ENCODE data around the gene IFNG-AS1.

IFNG-AS1 gene

DNA sequence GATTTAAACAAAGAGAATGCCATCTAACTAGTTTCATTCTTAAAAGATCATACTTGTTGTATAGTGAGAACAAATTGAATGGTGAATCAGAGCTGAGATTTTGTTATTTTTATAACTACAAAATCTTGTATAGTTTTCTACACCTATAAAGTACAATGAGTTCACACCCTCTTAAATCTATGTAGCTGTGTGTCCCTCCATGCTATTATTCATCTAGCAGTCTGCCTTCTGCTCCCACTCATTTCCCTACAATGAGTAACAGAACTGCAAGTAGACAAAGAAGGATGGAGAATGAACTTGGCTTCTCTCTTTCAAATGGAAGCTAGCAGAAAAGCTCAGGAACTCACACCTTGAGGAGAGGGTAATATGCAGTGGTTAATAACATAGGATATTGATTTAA, 7.1 kb downstream of the IFNG-AS1 start:
- no peak for DNase-seq

DNA sequence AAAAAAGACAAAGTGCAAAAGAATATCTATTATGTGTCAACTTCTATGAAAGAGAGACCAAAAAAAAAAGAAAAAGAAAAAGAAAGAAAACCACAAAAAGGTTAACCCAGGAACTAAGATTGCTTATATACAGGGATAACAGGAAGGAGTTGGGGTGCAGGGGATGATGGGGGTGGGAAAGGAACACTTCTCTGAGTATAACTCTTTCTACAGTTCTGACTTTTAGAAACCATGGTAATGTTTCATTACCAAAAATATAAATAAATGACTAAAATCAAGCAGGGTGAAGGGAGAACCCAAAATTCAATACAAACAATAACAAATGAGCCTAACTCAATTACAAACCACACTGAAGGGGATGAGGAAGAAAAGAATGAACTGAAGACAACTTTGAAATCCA, 9.1 kb downstream of the IFNG-AS1 start:
- DNase-seq, result no peak

DNA sequence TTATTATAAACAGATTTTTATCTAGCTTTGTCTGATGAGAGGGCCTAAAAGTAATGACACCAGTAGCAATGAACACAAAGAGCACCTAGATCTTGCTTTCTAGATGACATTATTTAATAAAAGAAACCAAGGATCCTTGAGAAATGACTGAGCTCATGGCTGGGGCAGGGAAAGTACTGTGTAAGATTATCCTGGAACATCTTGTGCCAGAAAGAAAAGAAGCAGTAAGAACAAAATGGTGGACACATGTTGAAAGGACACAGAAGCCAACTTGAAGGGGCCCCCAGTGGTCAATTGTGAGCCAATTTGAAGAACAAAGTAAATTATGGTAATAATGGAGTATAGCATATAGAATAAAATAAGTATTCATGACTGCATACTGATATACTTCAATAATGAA, 10.0 kb downstream of the IFNG-AS1 start:
- DNase-seq, result no peak

DNA sequence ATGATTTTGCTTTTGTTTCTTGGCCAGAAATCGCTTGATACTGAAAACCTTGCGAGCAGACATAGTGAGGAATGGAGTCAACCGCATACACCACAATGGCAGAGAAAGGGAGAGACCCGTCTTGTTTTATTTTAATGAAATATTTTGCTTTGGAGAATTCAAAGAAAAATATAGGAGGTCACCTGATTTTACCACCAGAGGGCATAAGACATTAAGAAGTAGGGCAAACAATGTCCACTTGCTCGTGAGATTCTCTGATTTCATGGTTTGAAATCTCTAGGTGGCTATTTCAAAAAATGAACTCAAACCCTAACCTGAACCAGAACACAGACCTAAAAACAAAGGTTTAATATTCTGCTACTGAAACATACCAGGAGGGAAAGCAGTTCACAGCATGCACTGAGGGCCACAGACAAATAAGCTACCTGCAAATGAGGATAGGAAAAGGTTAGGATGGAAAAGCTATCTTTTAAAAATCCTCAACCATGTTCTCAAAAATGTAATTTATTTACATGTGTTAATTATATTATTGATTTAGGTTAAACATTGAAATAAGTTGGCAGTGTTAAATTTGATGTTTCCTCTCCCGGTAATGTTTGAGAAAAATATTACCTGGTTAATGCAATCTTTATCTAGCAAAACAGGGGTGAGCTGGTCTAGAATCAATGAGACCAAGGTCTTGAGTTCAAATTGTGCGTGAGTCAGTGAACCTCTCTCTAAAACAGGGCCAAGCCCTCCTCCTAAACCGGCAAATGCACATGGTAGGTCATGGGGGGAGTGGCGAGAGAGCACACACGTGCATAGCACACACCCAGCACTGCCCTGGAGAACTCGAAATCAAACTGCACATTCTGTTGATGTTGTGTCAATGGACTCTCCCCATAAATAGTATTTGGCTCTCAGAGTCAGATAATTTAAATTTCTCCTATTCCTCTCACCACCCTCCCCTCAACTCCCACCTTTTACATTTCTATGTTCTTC, 12.5 kb downstream of the IFNG-AS1 start:
- DNase-seq, result peak; percentile 42

DNA sequence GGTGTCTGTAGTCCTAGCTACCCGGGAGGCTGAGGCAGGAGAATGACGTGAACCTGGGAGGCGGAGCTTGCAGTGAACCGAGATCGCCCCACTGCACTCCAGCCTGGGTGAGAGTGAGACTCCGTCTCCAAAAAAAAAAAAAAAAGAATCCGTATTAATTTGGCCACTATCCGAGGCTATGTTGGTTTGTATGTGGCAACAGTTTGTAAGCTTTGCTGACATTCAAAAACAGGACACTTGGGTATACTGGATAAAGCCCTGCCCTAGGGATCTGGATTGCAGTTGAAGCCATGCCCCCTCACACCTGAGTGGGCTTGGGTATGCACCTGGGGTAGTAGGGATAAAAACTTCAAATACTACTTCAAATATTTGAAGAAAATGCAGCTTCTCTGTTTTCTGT, 14.5 kb downstream of the IFNG-AS1 start:
- DNase-seq, result no peak

DNA sequence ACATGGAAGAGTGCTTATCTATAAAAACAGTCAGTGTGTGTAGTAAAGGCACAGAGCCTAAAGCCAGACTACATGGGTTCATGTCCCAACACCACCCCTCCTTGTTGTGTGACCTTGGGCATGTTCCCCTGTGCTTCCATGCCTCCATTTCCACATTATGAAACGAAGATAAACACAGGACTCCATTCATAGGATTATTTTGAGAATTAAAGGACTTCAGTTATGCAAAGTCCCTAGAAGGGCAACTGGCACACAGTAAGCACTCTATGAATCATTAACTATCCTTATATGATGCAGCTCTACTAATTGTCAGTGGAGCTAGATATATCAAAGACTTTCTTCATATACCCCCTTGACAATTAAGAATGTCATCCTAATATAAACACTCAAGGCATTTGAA, 17.8 kb downstream of the IFNG-AS1 start:
- no peak for DNase-seq

DNA sequence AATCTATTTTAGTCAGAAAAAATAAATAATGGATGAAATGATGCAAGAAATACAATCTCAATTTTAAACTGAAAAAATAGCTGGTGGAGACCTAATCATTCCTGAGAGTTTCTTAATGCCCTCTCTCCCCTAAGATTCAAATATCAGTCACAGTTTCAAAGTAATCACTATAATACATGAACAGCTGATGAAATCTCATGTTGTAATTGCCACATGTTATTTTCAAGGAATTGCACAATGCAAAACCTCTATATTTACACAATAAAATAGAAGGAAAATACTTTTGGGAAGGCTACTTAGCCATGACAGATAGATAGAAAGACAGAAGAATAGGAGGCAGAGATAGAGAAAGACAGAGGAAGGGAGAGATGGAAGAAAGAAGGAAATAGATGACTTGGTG, 18.2 kb downstream of the IFNG-AS1 start:
- no peak for DNase-seq

DNA sequence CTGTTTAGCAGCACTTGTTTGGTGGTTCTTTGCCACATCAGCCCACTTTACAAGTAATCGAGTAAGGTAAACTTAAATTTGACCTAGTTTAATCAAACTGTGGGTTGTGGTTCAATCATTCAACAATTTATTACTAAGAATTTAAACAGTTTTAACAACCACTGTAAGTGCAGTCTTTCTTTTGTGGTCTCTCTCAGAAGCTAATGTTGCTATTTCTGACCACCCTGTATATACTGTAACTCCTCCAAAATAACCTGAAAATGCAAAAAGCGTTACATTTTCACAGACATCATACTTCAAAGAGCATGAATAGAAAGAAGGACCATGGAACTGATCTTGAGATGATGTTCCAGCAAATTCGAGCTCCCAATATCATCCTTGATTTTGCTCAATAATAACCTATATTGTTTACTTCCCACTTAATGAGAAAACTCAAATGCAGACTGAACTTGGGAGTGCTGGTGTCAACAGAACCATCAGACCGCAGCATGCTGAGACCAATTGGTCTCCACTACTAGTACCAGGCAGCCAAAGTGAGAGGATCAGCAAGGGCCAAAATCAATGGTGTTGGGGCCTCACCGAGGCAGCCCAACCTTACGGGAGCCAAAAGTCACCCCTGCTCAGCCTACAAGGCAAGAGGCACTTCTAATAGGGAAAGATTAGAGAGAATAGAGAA, 22.1 kb downstream of the IFNG-AS1 start:
- no peak for DNase-seq

DNA sequence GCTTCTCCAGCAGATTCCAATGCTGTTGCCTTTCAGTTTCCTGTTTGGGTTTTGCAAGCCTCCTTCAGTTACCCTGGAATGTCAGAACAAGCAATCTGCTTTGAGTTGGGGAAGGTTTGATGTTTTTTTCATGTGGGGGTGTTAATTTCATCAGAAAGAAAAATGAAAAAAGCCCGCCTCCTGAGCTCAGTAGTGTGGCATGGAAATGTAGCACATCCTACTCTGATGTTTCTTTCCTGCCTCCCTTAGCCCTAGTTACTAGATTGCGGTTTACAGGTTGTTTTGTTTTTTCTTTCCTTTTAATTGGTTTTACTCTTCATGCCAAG, 22.6 kb downstream of the IFNG-AS1 start:
- no peak for DNase-seq

DNA sequence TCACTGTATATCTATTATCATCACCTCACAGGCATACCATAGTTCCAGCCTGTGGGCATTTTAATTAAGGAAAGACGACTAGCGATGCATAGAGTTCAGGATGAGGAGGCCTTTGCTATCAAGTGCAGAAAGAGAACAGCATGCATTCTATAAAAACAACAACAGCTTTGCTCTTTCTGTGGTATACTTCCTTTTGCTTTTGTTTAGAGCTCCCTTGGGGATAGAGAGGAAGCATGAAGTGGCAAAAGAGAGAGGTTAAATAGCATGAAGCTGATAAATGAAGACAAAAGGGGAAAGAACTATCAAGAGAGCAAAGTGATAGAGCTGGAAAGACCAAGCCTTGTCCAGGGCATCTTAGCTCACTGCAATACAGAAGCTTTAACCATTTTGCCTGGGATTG, 23.5 kb downstream of the IFNG-AS1 start:
- DNase-seq, result no peak

DNA sequence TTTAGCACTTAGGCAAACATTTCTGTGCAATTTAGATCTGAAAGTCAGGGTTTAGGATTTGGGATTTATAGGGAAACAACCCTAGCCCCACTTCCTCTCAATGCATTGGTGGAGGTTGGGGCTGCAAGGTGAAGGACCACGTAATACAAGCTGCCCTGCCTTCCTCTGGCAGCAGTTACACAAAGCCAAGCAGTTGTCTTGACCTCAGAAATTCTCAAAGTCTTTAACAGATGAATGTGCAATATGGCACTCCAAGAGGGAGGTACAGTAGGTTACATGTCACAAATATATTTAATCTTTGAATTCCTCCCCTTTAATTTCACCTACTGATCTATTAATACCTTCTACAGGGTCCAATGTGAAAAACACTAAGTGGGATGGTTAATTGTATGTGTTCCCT, 23.9 kb downstream of the IFNG-AS1 start:
- no peak for DNase-seq

DNA sequence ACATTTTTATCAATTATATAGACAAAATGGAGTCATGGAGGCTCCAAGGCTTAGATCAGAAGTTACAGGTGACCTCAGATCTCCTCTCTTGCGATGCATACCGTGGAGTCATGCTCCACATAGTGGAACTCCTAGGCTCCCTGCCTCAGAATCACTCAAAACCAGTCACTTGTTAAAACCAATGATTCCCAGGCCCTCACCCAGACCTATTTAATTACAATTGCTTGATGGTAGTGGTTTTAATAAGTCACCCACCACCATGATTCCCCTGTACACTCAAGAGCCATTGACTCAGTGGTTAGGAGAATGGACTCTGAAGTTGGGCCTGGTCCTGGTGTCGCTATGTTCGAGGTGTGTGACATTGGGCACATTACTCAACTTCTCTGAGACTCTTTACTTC, 26.9 kb downstream of the IFNG-AS1 start:
- no peak for DNase-seq

DNA sequence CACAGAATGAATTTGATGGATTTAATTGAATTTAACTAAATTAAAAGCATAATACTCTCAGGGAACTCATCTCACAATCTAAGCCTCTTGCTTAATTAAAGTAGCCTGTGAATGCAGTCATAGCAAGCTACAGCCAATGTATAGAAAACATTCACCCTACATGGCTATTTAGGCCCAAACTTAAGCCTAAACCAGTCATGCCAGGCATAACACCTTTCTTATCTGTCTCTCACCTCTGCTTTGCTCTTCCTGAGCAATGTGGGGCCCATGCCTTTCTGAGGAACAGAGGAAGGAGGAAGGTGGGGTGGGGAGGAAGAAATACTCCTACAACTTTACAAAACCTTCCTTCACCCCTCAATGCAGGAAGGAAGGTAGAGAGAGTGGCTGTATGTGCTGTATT, 29.1 kb downstream of the IFNG-AS1 start:
- no peak for DNase-seq

DNA sequence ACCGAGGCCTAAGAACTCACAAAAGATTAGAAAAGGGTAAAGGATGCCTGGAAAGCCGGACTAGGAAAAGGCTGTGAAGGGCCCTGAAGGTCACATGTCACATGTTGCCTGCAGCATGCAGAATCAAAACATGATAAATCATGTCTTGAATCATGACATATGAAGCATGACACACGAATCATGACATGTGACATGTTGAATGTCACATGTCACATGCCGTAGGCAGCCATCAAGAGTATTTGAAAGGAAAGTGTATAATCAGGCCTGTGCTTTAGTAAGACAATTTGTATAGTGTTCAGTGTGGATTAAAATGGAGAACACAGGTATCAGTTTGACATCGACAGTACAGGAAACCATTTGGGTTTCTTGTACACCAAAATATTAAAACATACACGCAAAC, 30.8 kb downstream of the IFNG-AS1 start:
- DNase-seq, result no peak

DNA sequence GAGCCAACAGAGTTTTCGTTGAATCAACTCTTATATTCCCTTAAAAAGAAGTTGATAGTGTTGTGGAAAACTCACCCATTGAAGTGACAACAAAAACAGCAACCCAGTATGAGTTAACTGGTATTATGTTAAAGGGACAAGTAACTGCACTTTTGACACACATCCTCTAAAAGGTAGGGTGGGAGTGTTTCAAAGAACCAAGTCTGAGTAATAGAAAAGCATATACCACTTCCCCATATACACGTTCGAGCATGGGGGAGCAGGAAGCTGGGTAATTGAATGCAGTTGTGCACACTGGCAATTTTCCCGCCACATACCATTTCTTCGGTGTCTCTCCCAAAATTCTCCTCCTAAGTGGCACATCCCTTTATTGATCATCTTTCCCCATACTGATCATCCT, 31.5 kb downstream of the IFNG-AS1 start:
- no peak for DNase-seq

DNA sequence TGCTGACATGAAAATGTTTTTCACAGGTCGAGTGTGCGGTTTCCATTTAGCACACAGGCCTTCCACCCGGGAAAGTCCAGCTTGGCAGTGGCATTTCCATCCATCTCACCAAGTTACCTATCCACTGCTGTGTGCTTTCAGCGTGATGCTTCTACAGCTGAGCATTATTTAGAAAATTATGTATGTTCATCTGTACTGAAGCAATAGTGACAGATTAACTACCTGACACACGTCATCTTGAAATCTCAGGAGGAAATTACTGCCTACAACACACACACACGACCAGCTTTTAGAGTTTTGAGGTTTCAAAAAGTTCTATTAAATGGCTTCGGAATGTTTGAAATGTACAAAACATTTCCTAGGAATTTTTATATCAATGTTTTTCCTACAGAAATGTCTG, 39.4 kb downstream of the IFNG-AS1 start:
- DNase-seq, result no peak

DNA sequence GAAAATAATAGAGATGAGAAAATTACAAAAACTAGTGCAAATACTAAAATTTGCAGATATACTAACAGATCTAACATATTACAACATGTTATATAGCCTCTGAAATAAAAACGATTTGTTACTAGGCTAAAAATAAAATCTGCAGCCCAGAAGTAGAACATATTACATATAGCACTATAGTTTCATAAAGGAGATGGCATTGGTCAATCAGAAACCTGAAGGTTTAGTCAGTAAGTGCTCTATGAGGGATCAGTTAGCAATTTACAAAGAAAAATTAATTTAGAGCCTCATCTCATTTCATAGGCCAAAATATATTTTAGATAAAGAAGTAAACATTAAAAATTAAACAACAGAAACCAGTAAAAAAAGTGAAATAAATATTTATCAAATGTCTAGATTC, 41.0 kb downstream of the IFNG-AS1 start:
- DNase-seq, result no peak

DNA sequence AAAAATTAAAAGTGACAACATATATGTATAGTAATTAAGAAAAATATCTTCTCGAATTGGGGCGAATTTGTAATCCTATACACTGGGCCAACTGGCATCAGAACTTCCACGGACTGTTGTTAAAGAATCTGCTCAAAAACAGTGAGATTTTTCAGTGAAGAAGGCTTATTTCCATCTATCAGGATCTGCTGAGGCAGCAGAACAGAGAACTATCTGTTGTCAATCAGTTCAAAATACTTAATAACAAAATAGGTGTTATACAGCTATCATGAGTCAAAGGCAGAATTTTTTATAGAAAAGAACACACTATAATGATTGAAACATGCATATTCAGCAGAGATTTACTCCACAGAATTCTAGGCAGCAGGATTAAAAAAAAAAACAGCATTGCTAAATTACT, 41.9 kb downstream of the IFNG-AS1 start:
- no peak for DNase-seq

DNA sequence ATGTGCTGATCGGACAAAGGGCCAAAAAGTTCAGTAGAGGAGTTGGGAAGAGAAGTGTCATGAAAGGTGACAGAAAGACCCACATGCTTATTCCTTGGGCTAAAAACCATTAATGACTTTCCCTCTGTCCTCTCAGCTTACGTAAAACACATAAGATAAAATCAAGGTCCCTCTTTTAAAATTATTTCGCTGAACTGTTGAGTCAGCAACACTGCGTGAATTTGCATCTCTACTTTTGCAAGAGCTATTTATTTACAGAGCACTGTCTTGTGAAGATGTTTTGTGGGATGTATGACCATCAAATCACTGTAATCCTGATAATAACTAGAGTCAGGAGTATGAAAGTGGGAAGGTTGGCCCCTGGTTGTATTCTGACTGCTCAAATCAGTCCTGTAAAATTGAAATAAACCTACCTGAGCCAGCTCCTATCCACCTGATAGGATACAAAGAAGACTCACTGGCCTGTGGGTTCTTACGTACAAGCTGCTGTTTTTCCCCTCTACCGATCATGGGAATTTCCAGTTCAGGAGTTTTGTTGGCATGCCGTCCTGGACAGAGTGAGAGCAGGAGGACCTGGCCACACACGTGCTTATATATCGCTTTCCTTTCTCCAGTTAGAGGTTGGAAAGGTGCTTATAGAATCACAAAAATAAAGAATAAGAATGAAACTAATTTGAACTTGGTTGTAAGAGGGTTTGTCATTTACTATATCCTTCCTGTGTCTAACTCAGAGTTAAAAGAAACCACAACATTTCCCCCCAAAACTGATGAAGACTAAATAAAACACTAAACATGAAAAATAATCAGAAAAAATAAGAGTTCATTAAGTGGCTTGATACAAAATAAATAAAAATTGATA, 42.9 kb downstream of the IFNG-AS1 start:
- DNase-seq, result no peak

DNA sequence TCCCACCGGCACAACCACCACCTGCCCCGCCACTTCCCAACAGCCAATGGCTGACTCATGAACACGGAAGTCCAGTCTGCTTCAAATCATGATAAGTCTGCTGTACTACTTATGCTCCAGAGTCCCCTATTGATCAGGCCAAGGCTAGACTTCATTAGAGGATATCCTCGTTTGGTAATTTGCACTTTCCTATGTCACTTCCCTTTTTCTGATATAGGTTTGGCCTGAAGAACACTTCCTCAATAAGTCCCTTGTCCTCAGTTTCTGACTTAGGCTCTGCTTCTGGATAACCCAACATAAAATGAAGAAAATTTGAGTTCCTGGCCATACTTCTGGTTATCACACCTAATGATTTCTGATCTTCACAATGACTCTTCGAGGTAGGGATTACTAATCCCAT, 45.3 kb downstream of the IFNG-AS1 start:
- DNase-seq, result peak; percentile 5

DNA sequence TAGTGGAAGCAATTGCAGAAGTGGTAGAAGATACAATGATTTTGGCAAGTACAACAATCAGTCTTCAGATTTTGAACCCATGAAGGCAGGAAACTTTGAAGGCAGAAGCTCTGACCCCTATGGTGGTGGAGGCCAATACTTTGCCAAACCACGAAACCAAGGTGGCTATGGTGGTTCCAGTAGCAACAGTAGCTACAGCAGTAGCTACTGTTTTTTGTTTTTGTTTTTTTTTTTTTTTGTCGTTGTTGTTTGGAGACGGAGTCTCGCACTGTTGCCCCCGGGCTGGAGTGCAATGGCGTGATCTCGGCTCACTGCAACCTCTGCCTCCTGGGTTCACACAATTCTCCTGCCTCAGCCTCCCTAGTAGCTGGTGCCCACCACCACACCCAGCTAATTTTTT, 47.4 kb downstream of the IFNG-AS1 start:
- no peak for DNase-seq

DNA sequence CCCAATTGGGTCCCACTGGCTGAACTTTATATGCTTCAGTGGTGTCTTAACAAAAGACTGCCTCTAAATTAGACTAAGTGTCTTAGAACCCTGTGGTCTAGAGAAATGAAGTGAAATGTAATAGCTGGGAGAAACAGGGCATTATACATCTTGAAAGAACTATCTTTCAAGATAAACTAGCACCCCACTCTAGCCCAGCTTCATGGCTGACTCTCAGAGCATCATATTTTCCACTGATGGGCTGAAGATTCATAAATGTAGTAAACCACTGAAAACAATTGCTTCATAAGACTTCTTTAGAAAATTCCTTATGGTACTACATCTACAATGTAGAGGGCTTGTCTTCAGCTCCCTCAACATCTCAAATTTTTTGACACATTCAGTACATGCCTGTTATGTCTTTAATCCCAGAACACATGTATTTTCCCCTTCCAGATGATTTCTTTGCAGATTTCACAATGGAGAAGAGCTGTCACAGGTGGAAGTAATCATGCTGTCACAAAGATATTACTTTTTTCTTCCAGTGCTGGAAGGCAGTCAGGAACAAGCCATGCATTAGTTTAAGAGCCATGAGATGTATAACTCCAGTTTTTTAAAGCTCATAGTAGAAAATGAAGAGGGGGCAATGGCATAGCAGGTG, 48.5 kb downstream of the IFNG-AS1 start:
- DNase-seq, result no peak

DNA sequence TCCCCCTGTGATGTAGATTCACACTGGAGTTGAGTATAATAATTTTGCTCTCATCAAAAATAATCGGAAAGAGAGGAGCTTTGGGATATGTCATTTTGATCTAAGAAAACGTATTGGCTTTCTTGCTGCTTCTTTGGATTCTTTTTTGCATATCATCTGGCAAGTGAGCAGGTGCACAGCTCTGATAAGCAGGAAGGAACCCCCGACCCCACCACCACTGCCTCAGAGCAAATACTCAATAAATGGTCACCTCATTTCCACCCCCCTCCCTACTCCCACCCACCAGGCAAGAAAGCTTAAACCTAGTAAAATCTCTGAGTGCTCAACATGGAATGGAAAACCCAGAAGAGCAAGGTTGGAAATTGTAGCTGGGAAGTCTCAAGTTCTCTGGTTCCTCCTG, 49.4 kb downstream of the IFNG-AS1 start:
- no peak for DNase-seq
